ENCODE measurements around the gene AP3B2. TPM values are rescaled to one million over a fixed set of nuclear protein-coding genes. Genes with fewer than 3 reads are reported as not detected.

Gene AP3B2
- total RNA-seq, 1 experiment from 2014 or later: 0.07 TPM

GRCh38 chr15:82710926-82711490 lies 1.3 kb upstream of the AP3B2 start:
- ATAC-seq (no peak), DNase-seq (ENCODE audit: low read depth, low spot score) (no peak)
- Histone ChIP-seq H3K27me3 (ENCODE audit: insufficient read depth, low read length) (no peaks in the 10 kb centered on the region), H3K4me1 (ENCODE audit: control insufficient read depth in 1 of 2, insufficient read depth in 2 of 2, low read length in 2 of 2) (peaks cover 0 to 4% of the 10 kb centered on the region in 2 experiments; a peak in 1 of 4 replicates), H3K27ac (ENCODE audit: low read depth, low read length) (no peak overlapping the region), H3K9ac (ENCODE audit: low read length) (no peak overlapping the region), H2AFZ (ENCODE audit: low read depth, low read length, poor library complexity, severe bottlenecking) (no peak overlapping the region), H4K20me1 (ENCODE audit: insufficient read depth) (no peaks in the 10 kb centered on the region), H3K9me3 (ENCODE audit: control insufficient read depth in 1 of 2, insufficient read depth in 1 of 2, low read depth in 1 of 2, low read length in 2 of 2) (no peaks in the 10 kb centered on the region), H3K9me2 (ENCODE audit: insufficient read depth) (no peaks in the 10 kb centered on the region), H3K4me2 (ENCODE audit: low read length) (no peak overlapping the region), H3K36me3 (ENCODE audit: control insufficient read depth in 1 of 2, insufficient read depth in 2 of 2, low read length in 2 of 2) (no peaks in the 10 kb centered on the region), H3K4me3 (replicated peaks in 1 of 2; ENCODE audit: low read depth in 1 of 2, low read length in 2 of 2) (no peak overlapping the region), H3K79me2 (ENCODE audit: insufficient read depth, low read length) (no peaks in the 10 kb centered on the region)
- CTCF ChIA-PET: no interaction called here
- TF ChIP-seq TCF7L2 (IDR thresholded peaks at IDR 0.05; ENCODE audit: borderline replicate concordance, extremely low read depth, insufficient read depth, insufficient read length): no peak
- TF ChIP-seq RAD21 (IDR thresholded peaks at IDR 0.05; ENCODE audit: low read depth): no peak
- TF ChIP-seq CEBPB (IDR thresholded peaks at IDR 0.05; ENCODE audit: low read depth): no peak
- no peak for TF ChIP-seq FOSL1 (IDR thresholded peaks at IDR 0.05; ENCODE audit: low read depth)
- TF ChIP-seq POLR2A (IDR thresholded peaks at IDR 0.05; ENCODE audit: borderline replicate concordance, extremely low read depth, insufficient read depth, insufficient read length): no peak
- TF ChIP-seq, protein P1, sequence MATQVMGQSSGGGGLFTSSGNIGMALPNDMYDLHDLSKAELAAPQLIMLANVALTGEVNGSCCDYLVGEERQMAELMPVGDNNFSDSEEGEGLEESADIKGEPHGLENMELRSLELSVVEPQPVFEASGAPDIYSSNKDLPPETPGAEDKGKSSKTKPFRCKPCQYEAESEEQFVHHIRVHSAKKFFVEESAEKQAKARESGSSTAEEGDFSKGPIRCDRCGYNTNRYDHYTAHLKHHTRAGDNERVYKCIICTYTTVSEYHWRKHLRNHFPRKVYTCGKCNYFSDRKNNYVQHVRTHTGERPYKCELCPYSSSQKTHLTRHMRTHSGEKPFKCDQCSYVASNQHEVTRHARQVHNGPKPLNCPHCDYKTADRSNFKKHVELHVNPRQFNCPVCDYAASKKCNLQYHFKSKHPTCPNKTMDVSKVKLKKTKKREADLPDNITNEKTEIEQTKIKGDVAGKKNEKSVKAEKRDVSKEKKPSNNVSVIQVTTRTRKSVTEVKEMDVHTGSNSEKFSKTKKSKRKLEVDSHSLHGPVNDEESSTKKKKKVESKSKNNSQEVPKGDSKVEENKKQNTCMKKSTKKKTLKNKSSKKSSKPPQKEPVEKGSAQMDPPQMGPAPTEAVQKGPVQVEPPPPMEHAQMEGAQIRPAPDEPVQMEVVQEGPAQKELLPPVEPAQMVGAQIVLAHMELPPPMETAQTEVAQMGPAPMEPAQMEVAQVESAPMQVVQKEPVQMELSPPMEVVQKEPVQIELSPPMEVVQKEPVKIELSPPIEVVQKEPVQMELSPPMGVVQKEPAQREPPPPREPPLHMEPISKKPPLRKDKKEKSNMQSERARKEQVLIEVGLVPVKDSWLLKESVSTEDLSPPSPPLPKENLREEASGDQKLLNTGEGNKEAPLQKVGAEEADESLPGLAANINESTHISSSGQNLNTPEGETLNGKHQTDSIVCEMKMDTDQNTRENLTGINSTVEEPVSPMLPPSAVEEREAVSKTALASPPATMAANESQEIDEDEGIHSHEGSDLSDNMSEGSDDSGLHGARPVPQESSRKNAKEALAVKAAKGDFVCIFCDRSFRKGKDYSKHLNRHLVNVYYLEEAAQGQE (IDR thresholded peaks at IDR 0.05; ENCODE audit: low read depth): no peak
- TF ChIP-seq EZH2 (IDR thresholded peaks at IDR 0.05): no peak
- no peak for TF ChIP-seq EZH2phosphoT487 (IDR thresholded peaks at IDR 0.05; ENCODE audit: borderline replicate concordance)
- TF ChIP-seq ZNF274 (IDR thresholded peaks at IDR 0.05; ENCODE audit: low read depth, low read length): no peak
- no peak for TF ChIP-seq ELF1 (IDR thresholded peaks at IDR 0.05; ENCODE audit: borderline replicate concordance, low read depth)
- POLR2A ChIA-PET: no interaction called here
- RAD21 ChIA-PET (ENCODE audit: low non-redundant PET in 1 of 2, low total read pairs in 2 of 2, uncharacterized antibody in 2 of 2, unreplicated experiment in 2 of 2): no interaction called here
- intact Hi-C loops (cut with micrococcal nuclease): no loop called here
- no TSS peak for BruUV-seq (replicated peaks)

Data from HCT116 (cell line).